ENCODE data around the gene HOOK2. TPM values are rescaled to one million over a fixed set of nuclear protein-coding genes. Genes with fewer than 3 reads are reported as not detected.

HOOK2 gene
- total and polyA plus RNA-seq, 2 of the 4 experiments (the other 2 are of a cell fraction): 7.5 to 21.6 TPM

- intact Hi-C loops (cut with micrococcal nuclease): loop anchor here (1.0 kb wide), 2 partner anchors 12 to 74 kb away; partner anchors contain the start of gene TRIR
- TF ChIP-seq RFX5 (IDR thresholded peaks at IDR 0.05; ENCODE audit: low read depth, low read length) (no peak), MXI1 (IDR thresholded peaks at IDR 0.05; ENCODE audit: borderline replicate concordance, low read depth, low read length) (no peak), ELK1 (IDR thresholded peaks at IDR 0.05; ENCODE audit: borderline replicate concordance, low read depth, low read length) (no peak), CEBPB (IDR thresholded peaks at IDR 0.05; ENCODE audit: low read depth, low read length) (peak; percentile 87), POLR2A (IDR thresholded peaks at IDR 0.05; ENCODE audit: low read depth, low read length) (peak; percentile 56; the same call in 1 of the 2 replicates), BHLHE40 (IDR thresholded peaks at IDR 0.05; ENCODE audit: low read depth, low read length) (peak; percentile 98), MAZ (IDR thresholded peaks at IDR 0.05; ENCODE audit: borderline replicate concordance, low read depth, low read length) (no peak; the same call in 1 of the 2 replicates), FOS (IDR thresholded peaks at IDR 0.05; ENCODE audit: low read depth, low read length) (peak; percentile 44; the same call in 1 of the 2 replicates), SMC3 (IDR thresholded peaks at IDR 0.05; ENCODE audit: low read depth, low read length) (no peak), USF2 (IDR thresholded peaks at IDR 0.05; ENCODE audit: low read depth, low read length) (peak; percentile 99), MAFK (IDR thresholded peaks at IDR 0.05; ENCODE audit: low read depth, low read length) (peak; percentile 75), RCOR1 (IDR thresholded peaks at IDR 0.05; ENCODE audit: insufficient replicate concordance, low read length) (no peak), CHD1 (IDR thresholded peaks at IDR 0.05; ENCODE audit: low read depth, low read length) (no peak)
Measured at GRCh38 chr19:12722566-12723380, 52.6 kb downstream of the HOOK2 start.

More at GRCh38 chr19:12722566-12723380, 52.6 kb downstream of the HOOK2 start:
- H2BK5ac ChIP-seq (ENCODE audit: low read depth, low read length, poor library complexity, severe bottlenecking): peak overlapping the region; percentile 95
- peak overlapping the region; percentile 91 for H3K56ac ChIP-seq (ENCODE audit: extremely low read depth, insufficient read depth, low read length)
- ATAC-seq (ENCODE audit: low read depth) (peak; percentile 73), DNase-seq (peak; percentile 99)
- no peaks in the 10 kb centered on the region for H3K9me3 ChIP-seq (ENCODE audit: control insufficient read depth, insufficient read depth, low read length)
- H2BK120ac ChIP-seq (ENCODE audit: low read depth, low read length): peak overlapping the region; percentile 35; the same call in 1 of the 2 replicates
- peak overlapping the region; percentile 73 for H4K5ac ChIP-seq (ENCODE audit: low read depth, low read length)
- no peaks in the 10 kb centered on the region for H3K27me3 ChIP-seq (ENCODE audit: control insufficient read depth, insufficient read depth, low read length)
- peak overlapping the region; percentile 83 to 95 for H4K8ac ChIP-seq (ENCODE audit: low read depth in 2 of 2, low read length in 2 of 2)
- H2BK15ac ChIP-seq (ENCODE audit: low read depth, low read length): peak overlapping the region; percentile 31; the same call in 1 of the 3 replicates
- peak overlapping the region; percentile 75 for H4K91ac ChIP-seq (ENCODE audit: insufficient read depth, low read depth, low read length)
- peak overlapping the region; percentile 85 for H3K4ac ChIP-seq (ENCODE audit: low read depth, low read length)
- peaks cover 4% of the 10 kb centered on the region for H3K4me1 ChIP-seq (ENCODE audit: control insufficient read depth, insufficient read depth, low read length)
- no TSS peak for BruUV-seq (replicated peaks)
- H2BK20ac ChIP-seq (ENCODE audit: low read depth, low read length): no peak overlapping the region
- in situ Hi-C loops (cut with MboI; ENCODE audit: low sequenced_read_pairs): no loop called here
- peaks cover 9% of the 10 kb centered on the region for H3K36me3 ChIP-seq (ENCODE audit: control insufficient read depth, insufficient read depth, low read length)
- H3K9ac ChIP-seq (ENCODE audit: low read depth, low read length): peak overlapping the region; percentile 69
- dilution Hi-C loops (cut with HindIII; ENCODE audit: low sequenced_read_pairs, unreplicated experiment): no loop called here
- H4K20me1 ChIP-seq (ENCODE audit: insufficient read depth, low read length): 0 out of 2 replicates have a peak, but pooled peaks cover 8% of the 10 kb centered on the region
- peak overlapping the region; percentile 95 for H3K23ac ChIP-seq (ENCODE audit: low read depth, low read length)
- H2AK9ac ChIP-seq (replicated peaks; ENCODE audit: low read depth, low read length, poor library complexity): peak overlapping the region; percentile 99
- H3K79me1 ChIP-seq (ENCODE audit: low read depth in 1 of 2, low read length in 2 of 2): peaks cover 15 to 52% of the 10 kb centered on the region in 2 experiments; a peak in 3 of 4 replicates
- H3K4me3 ChIP-seq (ENCODE audit: insufficient read depth, low read depth, low read length): peak overlapping the region; percentile 91
- no peak overlapping the region; the same call in 1 of the 2 replicates for H3K18ac ChIP-seq (ENCODE audit: low read depth, low read length)
- H3K14ac ChIP-seq (replicated peaks; ENCODE audit: low read depth, low read length): peak overlapping the region; percentile 79
- peak overlapping the region; percentile 80 for H2AK5ac ChIP-seq (ENCODE audit: low read depth, low read length)
- 0% methylated on average over 10 of the region's 32 CpGs; no CpG with 5 or more reads in 1 of the 2 experiments for WGBS, 2 experiments (ENCODE audit: extremely low coverage in 2 of 2, insufficient read length in 1 of 2)
- H3K4me2 ChIP-seq (ENCODE audit: low read depth, low read length): peak overlapping the region; percentile 88
- ChIA-PET POLR2A (ENCODE audit: unreplicated experiment) (interaction anchor here (0.5 to 0.8 kb wide), 3 partner anchors 11 to 105 kb away, joined by 4 to 8 read pairs (median 8); partner anchors contain the start of gene TRIR), CTCF (interaction anchor here (0.6 to 2.2 kb wide), 4 partner anchors 10 to 1078 kb away, joined by 3 to 8 read pairs (median 5); partner anchors contain the start of gene TRIR)
- peaks cover 10% of the 10 kb centered on the region; the same call in 1 of the 2 replicates for H3K9me1 ChIP-seq (ENCODE audit: insufficient read depth, low read length)
- H3K27ac ChIP-seq (ENCODE audit: insufficient read depth, low read length): peak overlapping the region; percentile 85
- H2AFZ ChIP-seq (replicated peaks; ENCODE audit: low read length, poor library complexity): peak overlapping the region; percentile 94
